Measurements from ENCODE around the gene PLA2G4A. TPM values are rescaled to one million over a fixed set of nuclear protein-coding genes. Genes with fewer than 3 reads are reported as not detected.

Gene PLA2G4A
- total RNA-seq, 1 experiment from 2014 or later = 3.8 TPM

DNA sequence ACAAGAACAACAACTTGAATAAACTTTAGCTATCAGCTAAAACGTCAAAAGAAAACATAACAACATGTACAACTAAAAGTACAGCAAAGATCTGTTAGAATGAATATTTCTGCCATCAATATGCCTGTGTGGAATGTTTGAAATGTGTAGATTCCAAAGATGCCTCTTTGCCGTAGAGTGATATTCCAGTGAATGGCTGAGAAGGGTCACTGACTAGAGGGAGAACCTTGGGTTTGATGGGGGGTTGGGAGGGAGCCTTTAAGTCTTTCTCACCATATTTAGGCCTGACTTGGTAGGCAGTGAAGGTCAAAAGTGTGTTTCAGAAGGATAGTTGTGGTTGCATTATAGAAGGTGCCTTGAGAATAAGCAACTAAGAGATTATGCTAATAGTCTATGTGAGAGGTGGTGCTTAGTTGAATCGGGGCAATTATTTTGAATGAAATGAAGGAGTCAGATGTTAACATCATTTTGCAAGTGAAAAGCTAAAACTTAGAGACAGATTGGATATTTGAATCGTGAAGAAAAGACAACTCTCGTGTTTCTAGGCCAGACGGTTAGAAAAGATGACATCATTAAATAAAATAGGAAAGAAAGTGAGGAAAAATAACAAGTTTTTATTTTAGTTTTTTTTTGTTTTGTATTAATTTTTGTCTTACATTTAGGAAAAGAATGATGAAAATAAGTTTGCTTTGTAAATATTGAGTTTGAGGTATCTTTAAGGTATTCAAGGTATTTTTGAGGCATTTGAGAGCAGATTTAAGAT is 53.8 kb downstream of the PLA2G4A start:
- Mint-ChIP-seq H3K4me3 (ENCODE audit: unreplicated experiment) (no peak overlapping the region), H3K27me3 (ENCODE audit: insufficient read depth, unreplicated experiment) (no peaks in the 10 kb centered on the region), H3K27ac (ENCODE audit: low read depth, unreplicated experiment) (no peak overlapping the region), H3K4me1 (ENCODE audit: insufficient read depth, unreplicated experiment) (peaks cover 5% of the 10 kb centered on the region), H3K9me3 (ENCODE audit: unreplicated experiment) (peaks cover 11% of the 10 kb centered on the region), H3K36me3 (ENCODE audit: insufficient read depth, unreplicated experiment) (no peaks in the 10 kb centered on the region)
- POLR2A ChIA-PET = no interaction called here
- no TSS peak for BruUV-seq (replicated peaks)
- no peak for DNase-seq (ENCODE audit: unreplicated experiment)
- TF ChIP-seq, protein P1, sequence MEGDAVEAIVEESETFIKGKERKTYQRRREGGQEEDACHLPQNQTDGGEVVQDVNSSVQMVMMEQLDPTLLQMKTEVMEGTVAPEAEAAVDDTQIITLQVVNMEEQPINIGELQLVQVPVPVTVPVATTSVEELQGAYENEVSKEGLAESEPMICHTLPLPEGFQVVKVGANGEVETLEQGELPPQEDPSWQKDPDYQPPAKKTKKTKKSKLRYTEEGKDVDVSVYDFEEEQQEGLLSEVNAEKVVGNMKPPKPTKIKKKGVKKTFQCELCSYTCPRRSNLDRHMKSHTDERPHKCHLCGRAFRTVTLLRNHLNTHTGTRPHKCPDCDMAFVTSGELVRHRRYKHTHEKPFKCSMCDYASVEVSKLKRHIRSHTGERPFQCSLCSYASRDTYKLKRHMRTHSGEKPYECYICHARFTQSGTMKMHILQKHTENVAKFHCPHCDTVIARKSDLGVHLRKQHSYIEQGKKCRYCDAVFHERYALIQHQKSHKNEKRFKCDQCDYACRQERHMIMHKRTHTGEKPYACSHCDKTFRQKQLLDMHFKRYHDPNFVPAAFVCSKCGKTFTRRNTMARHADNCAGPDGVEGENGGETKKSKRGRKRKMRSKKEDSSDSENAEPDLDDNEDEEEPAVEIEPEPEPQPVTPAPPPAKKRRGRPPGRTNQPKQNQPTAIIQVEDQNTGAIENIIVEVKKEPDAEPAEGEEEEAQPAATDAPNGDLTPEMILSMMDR (IDR thresholded peaks at IDR 0.05; ENCODE audit: unreplicated experiment) = no peak
- intact Hi-C loops (cut with micrococcal nuclease) = no loop called here
- CTCF ChIA-PET = interaction anchor here (1.0 kb wide), 2 partner anchors 69 to 277 kb away, joined by 3 read pairs; no protein-coding TSS in a partner anchor

DNA sequence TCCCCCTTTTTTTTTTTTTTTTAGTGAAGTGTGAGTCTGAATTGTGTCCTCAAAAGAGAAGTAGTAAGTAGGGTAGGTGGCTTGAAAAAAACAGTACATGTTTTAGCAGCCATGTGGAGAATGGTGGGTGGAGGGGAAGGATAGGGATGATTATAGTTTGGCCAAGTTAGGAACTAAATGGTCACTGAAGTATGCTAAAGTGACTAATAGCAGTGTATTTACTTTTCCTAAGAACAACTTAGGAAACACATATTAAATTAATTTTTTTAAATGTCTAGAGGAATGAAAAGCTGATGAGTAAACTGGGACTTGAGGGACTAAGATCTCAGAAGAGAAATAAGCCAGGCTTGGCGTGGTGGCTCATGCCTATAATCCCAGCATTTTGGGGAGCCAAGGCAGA is 55.5 kb downstream of the PLA2G4A start:
- H3K36me3 Mint-ChIP-seq (ENCODE audit: insufficient read depth, unreplicated experiment) = no peaks in the 10 kb centered on the region
- H3K4me1 Mint-ChIP-seq (ENCODE audit: insufficient read depth, unreplicated experiment) = no peaks in the 10 kb centered on the region
- H3K27ac Mint-ChIP-seq (ENCODE audit: low read depth, unreplicated experiment) = no peak overlapping the region
- POLR2A ChIA-PET = no interaction called here
- intact Hi-C loops (cut with micrococcal nuclease) = no loop called here
- peaks cover 11% of the 10 kb centered on the region for H3K9me3 Mint-ChIP-seq (ENCODE audit: unreplicated experiment)
- DNase-seq (ENCODE audit: unreplicated experiment) = no peak
- CTCF ChIA-PET = interaction anchor here (0.7 to 1.8 kb wide), 3 partner anchors 17 to 102 kb away, joined by 3 to 4 read pairs (median 4); no protein-coding TSS in a partner anchor
- TF ChIP-seq, protein P1 (IDR thresholded peaks at IDR 0.05; ENCODE audit: unreplicated experiment) = no peak
- H3K4me3 Mint-ChIP-seq (ENCODE audit: unreplicated experiment) = no peak overlapping the region
- H3K27me3 Mint-ChIP-seq (ENCODE audit: insufficient read depth, unreplicated experiment) = no peaks in the 10 kb centered on the region
- no TSS peak for BruUV-seq (replicated peaks)

DNA sequence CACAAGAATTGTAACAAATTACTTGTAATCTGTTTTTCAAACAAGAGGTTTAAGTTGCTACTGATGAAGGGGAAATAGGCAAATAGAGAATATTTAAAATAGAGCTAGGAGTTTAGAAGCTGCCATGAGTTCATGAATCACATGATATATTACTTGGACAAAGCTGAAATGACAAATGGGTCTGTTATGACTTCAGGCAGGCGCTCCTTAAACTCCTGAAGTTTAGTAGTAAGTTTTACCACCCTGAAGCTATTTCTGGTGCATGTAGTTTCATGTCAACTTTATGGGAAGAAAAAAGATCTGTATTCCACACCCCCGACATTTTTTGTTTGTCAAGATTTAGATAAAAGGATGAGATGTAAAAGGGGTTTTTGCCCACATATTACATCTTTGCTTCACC is 58.5 kb downstream of the PLA2G4A start:
- ChIA-PET CTCF (interaction anchor here (0.7 to 1.2 kb wide), 3 partner anchors 10 to 164 kb away, joined by 3 to 4 read pairs (median 4); no protein-coding TSS in a partner anchor), POLR2A (interaction anchor here (0.6 kb wide), 1 partner anchor 29 kb away, joined by 4 read pairs; no protein-coding TSS in a partner anchor)
- Mint-ChIP-seq H3K4me3 (ENCODE audit: unreplicated experiment) (no peak overlapping the region), H3K27ac (ENCODE audit: low read depth, unreplicated experiment) (no peak overlapping the region), H3K36me3 (ENCODE audit: insufficient read depth, unreplicated experiment) (no peaks in the 10 kb centered on the region), H3K27me3 (ENCODE audit: insufficient read depth, unreplicated experiment) (no peaks in the 10 kb centered on the region), H3K9me3 (ENCODE audit: unreplicated experiment) (peaks cover 11% of the 10 kb centered on the region), H3K4me1 (ENCODE audit: insufficient read depth, unreplicated experiment) (no peaks in the 10 kb centered on the region)
- no TSS peak for BruUV-seq (replicated peaks)
- intact Hi-C loops (cut with micrococcal nuclease) = no loop called here
- no peak for DNase-seq (ENCODE audit: unreplicated experiment)
- TF ChIP-seq, protein P1 (IDR thresholded peaks at IDR 0.05; ENCODE audit: unreplicated experiment) = no peak

DNA sequence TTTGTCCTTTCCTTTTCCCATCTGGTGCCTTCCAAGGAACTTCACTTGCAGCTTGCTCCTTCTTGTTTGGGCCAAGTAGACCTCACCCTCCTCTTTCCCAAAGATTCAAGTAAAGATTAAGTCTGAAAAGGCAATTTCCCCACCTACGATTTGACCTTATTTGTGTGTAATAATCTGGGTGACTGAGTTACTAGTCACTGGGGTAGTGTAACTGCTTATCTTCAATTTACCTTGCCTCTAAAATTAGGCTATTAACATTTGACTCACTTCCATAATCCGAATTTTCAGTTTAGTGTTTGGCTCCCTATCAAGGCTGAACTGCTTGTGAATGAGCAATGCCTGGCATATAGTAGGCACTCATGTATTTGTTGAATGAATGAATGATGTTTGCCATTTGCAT is 59.6 kb downstream of the PLA2G4A start:
- TF ChIP-seq, protein P1 (IDR thresholded peaks at IDR 0.05; ENCODE audit: unreplicated experiment) = no peak
- Mint-ChIP-seq H3K27ac (ENCODE audit: low read depth, unreplicated experiment) (no peak overlapping the region), H3K4me3 (ENCODE audit: unreplicated experiment) (no peak overlapping the region), H3K27me3 (ENCODE audit: insufficient read depth, unreplicated experiment) (no peaks in the 10 kb centered on the region), H3K4me1 (ENCODE audit: insufficient read depth, unreplicated experiment) (no peaks in the 10 kb centered on the region), H3K36me3 (ENCODE audit: insufficient read depth, unreplicated experiment) (no peaks in the 10 kb centered on the region), H3K9me3 (ENCODE audit: unreplicated experiment) (peaks cover 11% of the 10 kb centered on the region)
- POLR2A ChIA-PET = interaction anchor here (1.2 kb wide), 1 partner anchor 13 kb away, joined by 3 read pairs; no protein-coding TSS in a partner anchor
- BruUV-seq (replicated peaks) = no TSS peak
- CTCF ChIA-PET = interaction anchor here (0.5 to 0.9 kb wide), 3 partner anchors 21 to 98 kb away, joined by 3 to 6 read pairs (median 3); no protein-coding TSS in a partner anchor
- intact Hi-C loops (cut with micrococcal nuclease) = no loop called here
- DNase-seq (ENCODE audit: unreplicated experiment) = no peak

All from MCF 10A (cell line).